PC-3 (cell line): Measurements from ENCODE around the gene SUCO. TPM values are rescaled to one million over a fixed set of nuclear protein-coding genes. Genes with fewer than 3 reads are reported as not detected.

ENCODE experiments used
- ATAC-seq: fragments of 200-7000 bp; cut with Tn5 transposase; 2 replicates; pipeline ENCODE4 v1.9.1; 2020; ENCODE audit warnings: mild to moderate bottlenecking, moderate library complexity
- BruUV-seq: library from RNA; stranded (reverse); fragments of 400-500 nt; replicated peaks from 2 replicates; lab custom pipeline; 2021; lab: Mats Ljungman, UMichigan
- CTCF ChIA-PET: fragments of 300-600 bp; sonication (Branson Sonifier 250); formaldehyde crosslinking; loops from one replicate; lab custom pipeline; 2022; ENCODE audit warnings: antibody characterized with exemption; lab: Charles Lee
- POLR2A ChIA-PET: fragments of 300-600 bp; sonication (Branson Sonifier 250); formaldehyde crosslinking; loops from one replicate; lab custom pipeline; 2022; ENCODE audit warnings: antibody characterized with exemption; ENCODE audit not compliant: unreplicated experiment; lab: Charles Lee
- DNase-seq: peaks from one replicate; pipeline ENCODE4 v3.0.0-alpha.2; 2015
- H2AFZ ChIP-seq: fragments of 300-600 bp; sonication (generic); 2 replicates; pipeline ENCODE4 v1.6.0; 2016; ENCODE audit warnings: antibody characterized with exemption, low read length
- H3F3A ChIP-seq: fragments of 300-600 bp; sonication (generic); one replicate; pipeline ENCODE4 v1.6.0; 2017; ENCODE audit warnings: antibody characterized with exemption, low read length, control low read depth, mild to moderate bottlenecking; ENCODE audit not compliant: unreplicated experiment
- H3K27ac ChIP-seq: fragments of 300-600 bp; sonication (generic); 2 replicates; pipeline ENCODE4 v1.5.1; 2016; ENCODE audit warnings: mild to moderate bottlenecking, low read length
- H3K27me3 ChIP-seq: fragments of 300-600 bp; sonication (generic); 2 replicates; pipeline ENCODE4 v1.6.1; 2016; ENCODE audit warnings: low read length, mixed read lengths
- H3K36me3 ChIP-seq: fragments of 300-600 bp; sonication (generic); 2 replicates; pipeline ENCODE4 v1.6.1; 2016; ENCODE audit warnings: low read depth, mixed run types, low read length, mixed read lengths
- H3K4me1 ChIP-seq: fragments of 300-600 bp; sonication (generic); 2 replicates; pipeline ENCODE4 v1.5.1; 2016; ENCODE audit warnings: low read length; ENCODE audit not compliant: insufficient read depth
- H3K4me2 ChIP-seq: fragments of 300-600 bp; sonication (generic); 2 replicates; pipeline ENCODE4 v1.6.0; 2016; ENCODE audit warnings: low read length
- H3K4me3 ChIP-seq: fragments of 300-600 bp; sonication (generic); 2 replicates; pipeline ENCODE4 v1.5.1; 2016; ENCODE audit warnings: mild to moderate bottlenecking, low read length, mixed read lengths
- H3K79me2 ChIP-seq: fragments of 300-600 bp; sonication (generic); 2 replicates; pipeline ENCODE4 v1.6.1; 2017; ENCODE audit warnings: low read length, mixed read lengths
- H3K9ac ChIP-seq: fragments of 300-600 bp; sonication (generic); 2 replicates; pipeline ENCODE4 v1.6.0; 2016; ENCODE audit warnings: mild to moderate bottlenecking, low read length
- H3K9me2 ChIP-seq: fragments of 300-600 bp; sonication (generic); replicated peaks from 2 replicates; pipeline ENCODE4 v1.6.1; 2016; ENCODE audit warnings: mixed run types, low read length, mixed read lengths
- H3K9me3 ChIP-seq: fragments of 300-600 bp; sonication (generic); 2 replicates; pipeline ENCODE4 v1.6.1; 2016; ENCODE audit warnings: low read length, mixed read lengths
- H4K20me1 ChIP-seq: fragments of 300-600 bp; sonication (generic); 2 replicates; pipeline ENCODE4 v1.6.1; 2016; ENCODE audit warnings: low read length, mixed read lengths
- EZH2 ChIP-seq: fragments of 300-600 bp; sonication (generic); IDR thresholded peaks from one replicate; pipeline ENCODE4 v1.6.1; 2017; ENCODE audit warnings: antibody characterized with exemption, mild to moderate bottlenecking, low read length; ENCODE audit not compliant: unreplicated experiment
- EZH2phosphoT487 ChIP-seq: fragments of 300-600 bp; sonication (generic); IDR thresholded peaks from 2 replicates; pipeline ENCODE4 v1.6.1; 2018; ENCODE audit warnings: mild to moderate bottlenecking, antibody characterized with exemption, low read length, borderline replicate concordance
- intact Hi-C: fragments of 100-400 bp; cut with micrococcal nuclease; formaldehyde crosslinking; loops from 2 replicates; pipeline ENCODE4 v1.9.0; 2023
- total RNA-seq: library from RNA; depleted of rRNA; stranded (reverse); fragments of >200 nt; gene quantifications from 2 replicates; pipeline ENCODE4 v1.2.3, GENCODE V29; 2014
- TF ChIP-seq, protein P1 (sequence below): fragments of 300-600 bp; sonication (generic); conservative IDR thresholded peaks from 2 replicates; pipeline ENCODE4 v1.5.1; 2017; ENCODE audit warnings: antibody characterized with exemption, low read depth, mild to moderate bottlenecking, low read length

SUCO gene
- total RNA-seq, 1 experiment from 2014 or later = 72.0 TPM

DNA sequence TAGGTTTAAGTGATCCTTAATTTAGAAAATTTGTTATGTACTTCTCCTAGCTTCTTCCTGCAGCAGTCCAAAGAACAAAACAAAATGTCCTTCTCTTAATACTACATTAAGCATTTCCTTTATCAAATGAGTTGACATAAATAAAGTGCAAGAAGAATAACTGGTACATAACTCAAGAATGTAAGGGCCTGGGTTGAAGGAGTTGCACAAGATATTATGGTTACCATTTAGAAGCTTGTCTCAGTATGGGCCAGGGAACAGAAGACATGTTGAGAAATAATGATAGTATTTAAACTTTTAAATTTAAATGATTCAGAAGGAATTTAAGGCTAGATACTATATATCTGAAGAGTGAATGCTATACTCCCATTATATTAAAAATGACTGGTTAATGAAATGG, 23.5 kb downstream of the SUCO start:
- intact Hi-C loops = no loop called here
- peaks cover 22% of the 10 kb centered on the region for H3K4me1 ChIP-seq
- DNase-seq (no peak), ATAC-seq (no peak)
- TF ChIP-seq EZH2 (no peak), EZH2phosphoT487 (no peak)
- TF ChIP-seq, protein P1, sequence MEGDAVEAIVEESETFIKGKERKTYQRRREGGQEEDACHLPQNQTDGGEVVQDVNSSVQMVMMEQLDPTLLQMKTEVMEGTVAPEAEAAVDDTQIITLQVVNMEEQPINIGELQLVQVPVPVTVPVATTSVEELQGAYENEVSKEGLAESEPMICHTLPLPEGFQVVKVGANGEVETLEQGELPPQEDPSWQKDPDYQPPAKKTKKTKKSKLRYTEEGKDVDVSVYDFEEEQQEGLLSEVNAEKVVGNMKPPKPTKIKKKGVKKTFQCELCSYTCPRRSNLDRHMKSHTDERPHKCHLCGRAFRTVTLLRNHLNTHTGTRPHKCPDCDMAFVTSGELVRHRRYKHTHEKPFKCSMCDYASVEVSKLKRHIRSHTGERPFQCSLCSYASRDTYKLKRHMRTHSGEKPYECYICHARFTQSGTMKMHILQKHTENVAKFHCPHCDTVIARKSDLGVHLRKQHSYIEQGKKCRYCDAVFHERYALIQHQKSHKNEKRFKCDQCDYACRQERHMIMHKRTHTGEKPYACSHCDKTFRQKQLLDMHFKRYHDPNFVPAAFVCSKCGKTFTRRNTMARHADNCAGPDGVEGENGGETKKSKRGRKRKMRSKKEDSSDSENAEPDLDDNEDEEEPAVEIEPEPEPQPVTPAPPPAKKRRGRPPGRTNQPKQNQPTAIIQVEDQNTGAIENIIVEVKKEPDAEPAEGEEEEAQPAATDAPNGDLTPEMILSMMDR = no peak
- H4K20me1 ChIP-seq = no peaks in the 10 kb centered on the region
- H3K27ac ChIP-seq = no peak overlapping the region
- no TSS peak for BruUV-seq
- no peak overlapping the region for H2AFZ ChIP-seq
- no peaks in the 10 kb centered on the region for H3K9me2 ChIP-seq
- no peaks in the 10 kb centered on the region for H3K27me3 ChIP-seq
- H3K36me3 ChIP-seq = peaks cover 69% of the 10 kb centered on the region
- H3K9me3 ChIP-seq = no peaks in the 10 kb centered on the region
- H3K9ac ChIP-seq = no peak overlapping the region
- H3K79me2 ChIP-seq = peaks cover 22% of the 10 kb centered on the region
- ChIA-PET CTCF (no interaction called here), POLR2A (interaction anchor here (0.6 to 0.7 kb wide), 2 partner anchors 24 to 268 kb away, joined by 3 read pairs; no protein-coding TSS in a partner anchor)
- H3K4me3 ChIP-seq = no peak overlapping the region
- H3F3A ChIP-seq = no peaks in the 10 kb centered on the region
- H3K4me2 ChIP-seq = no peak overlapping the region

DNA sequence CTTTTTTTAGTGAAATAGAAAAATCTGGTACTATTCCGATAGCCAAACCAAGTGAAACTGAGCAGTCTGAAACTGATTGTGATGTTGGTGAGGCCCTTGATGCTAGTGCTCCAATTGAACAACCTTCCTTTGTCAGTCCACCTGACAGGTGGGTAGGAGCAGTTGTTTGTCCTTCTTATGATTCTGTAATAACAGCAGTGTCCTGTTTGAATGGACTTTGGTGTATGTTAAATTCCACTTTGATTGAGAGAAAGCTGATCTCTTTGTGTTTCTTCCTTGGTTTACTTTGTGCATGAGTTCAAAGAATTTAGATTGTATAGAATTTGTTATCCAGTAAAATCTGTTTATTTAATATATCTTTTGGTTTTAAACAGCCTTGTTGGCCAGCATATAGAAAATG, 24.3 kb downstream of the SUCO start:
- no TSS peak for BruUV-seq
- Histone ChIP-seq H3K9me2 (no peaks in the 10 kb centered on the region), H3K36me3 (peaks cover 73% of the 10 kb centered on the region), H4K20me1 (no peaks in the 10 kb centered on the region), H3K27me3 (no peaks in the 10 kb centered on the region), H3F3A (no peaks in the 10 kb centered on the region), H3K4me1 (peaks cover 28% of the 10 kb centered on the region), H3K4me2 (no peak overlapping the region), H3K4me3 (no peak overlapping the region), H2AFZ (no peak overlapping the region), H3K9ac (no peak overlapping the region), H3K9me3 (no peaks in the 10 kb centered on the region), H3K27ac (no peak overlapping the region), H3K79me2 (peaks cover 21% of the 10 kb centered on the region)
- DNase-seq (no peak), ATAC-seq (no peak)
- intact Hi-C loops = no loop called here
- ChIA-PET CTCF (no interaction called here), POLR2A (interaction anchor here (0.6 kb wide), 1 partner anchor 569 kb away, joined by 4 read pairs; no protein-coding TSS in a partner anchor)
- TF ChIP-seq, protein P1 = no peak
- no peak for TF ChIP-seq EZH2phosphoT487
- no peak for TF ChIP-seq EZH2

DNA sequence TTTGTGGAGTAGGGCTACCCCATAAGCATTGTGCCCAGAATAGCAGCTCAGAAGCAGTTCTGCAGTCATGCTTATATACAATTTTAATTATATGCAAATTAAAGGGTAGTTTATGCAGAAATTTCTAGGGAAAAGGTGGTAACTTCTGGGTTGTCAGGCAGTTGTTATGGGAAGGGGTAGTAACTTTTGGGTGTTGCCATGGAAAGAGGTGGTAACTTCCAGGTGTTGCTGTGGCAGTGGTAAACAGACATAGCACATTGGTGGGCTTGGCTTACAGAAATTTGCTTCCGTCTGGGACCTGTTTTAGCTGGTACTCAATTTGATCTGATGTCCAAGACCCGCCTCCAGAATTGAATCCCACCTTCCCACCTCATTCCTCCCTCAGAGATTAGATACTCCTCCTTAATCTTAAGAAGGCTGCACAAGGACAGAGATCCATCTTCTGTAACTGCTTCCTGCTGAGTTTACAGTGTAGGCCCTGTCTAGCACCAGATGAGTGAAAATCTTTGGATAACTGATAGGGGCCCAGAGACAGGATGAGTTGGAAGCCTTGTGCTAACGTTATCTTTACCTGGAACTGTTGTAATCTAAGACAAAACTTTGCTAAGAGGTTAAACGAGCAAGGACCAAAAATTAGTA, 26.7 kb downstream of the SUCO start:
- Histone ChIP-seq H2AFZ (no peak overlapping the region), H3K4me2 (no peak overlapping the region), H3K9ac (no peak overlapping the region), H3K36me3 (peaks cover 78% of the 10 kb centered on the region), H3K4me1 (peaks cover 28% of the 10 kb centered on the region), H4K20me1 (no peaks in the 10 kb centered on the region), H3F3A (no peaks in the 10 kb centered on the region), H3K9me3 (no peaks in the 10 kb centered on the region), H3K9me2 (no peaks in the 10 kb centered on the region), H3K27me3 (no peaks in the 10 kb centered on the region), H3K27ac (no peak overlapping the region), H3K4me3 (no peak overlapping the region), H3K79me2 (0 out of 2 replicates have a peak, but pooled peaks cover 6% of the 10 kb centered on the region)
- BruUV-seq = no TSS peak
- intact Hi-C loops = no loop called here
- no peak for TF ChIP-seq EZH2
- TF ChIP-seq, protein P1 = no peak
- no peak for TF ChIP-seq EZH2phosphoT487
- ATAC-seq (no peak), DNase-seq (no peak)
- POLR2A ChIA-PET = no interaction called here
- CTCF ChIA-PET = no interaction called here
